PC-3 (cell line): ENCODE data around the gene MARK3. TPM values are rescaled to one million over a fixed set of nuclear protein-coding genes. Genes with fewer than 3 reads are reported as not detected.

Experiments
- ATAC-seq: fragments of 200-7000 bp; cut with Tn5 transposase; 2 replicates; pipeline ENCODE4 v1.9.1; 2020; ENCODE audit warnings: mild to moderate bottlenecking, moderate library complexity
- BruUV-seq: library from RNA; stranded (reverse); fragments of 400-500 nt; replicated peaks from 2 replicates; lab custom pipeline; 2021; lab: Mats Ljungman, UMichigan
- CTCF ChIA-PET: fragments of 300-600 bp; sonication (Branson Sonifier 250); formaldehyde crosslinking; loops from one replicate; lab custom pipeline; 2022; ENCODE audit warnings: antibody characterized with exemption; lab: Charles Lee
- POLR2A ChIA-PET: fragments of 300-600 bp; sonication (Branson Sonifier 250); formaldehyde crosslinking; loops from one replicate; lab custom pipeline; 2022; ENCODE audit warnings: antibody characterized with exemption; ENCODE audit not compliant: unreplicated experiment; lab: Charles Lee
- DNase-seq: peaks from one replicate; pipeline ENCODE4 v3.0.0-alpha.2; 2015
- H2AFZ ChIP-seq: fragments of 300-600 bp; sonication (generic); 2 replicates; pipeline ENCODE4 v1.6.0; 2016; ENCODE audit warnings: antibody characterized with exemption, low read length
- H3F3A ChIP-seq: fragments of 300-600 bp; sonication (generic); one replicate; pipeline ENCODE4 v1.6.0; 2017; ENCODE audit warnings: antibody characterized with exemption, low read length, control low read depth, mild to moderate bottlenecking; ENCODE audit not compliant: unreplicated experiment
- H3K27ac ChIP-seq: fragments of 300-600 bp; sonication (generic); 2 replicates; pipeline ENCODE4 v1.5.1; 2016; ENCODE audit warnings: mild to moderate bottlenecking, low read length
- H3K27me3 ChIP-seq: fragments of 300-600 bp; sonication (generic); 2 replicates; pipeline ENCODE4 v1.6.1; 2016; ENCODE audit warnings: low read length, mixed read lengths
- H3K36me3 ChIP-seq: fragments of 300-600 bp; sonication (generic); 2 replicates; pipeline ENCODE4 v1.6.1; 2016; ENCODE audit warnings: low read depth, mixed run types, low read length, mixed read lengths
- H3K4me1 ChIP-seq: fragments of 300-600 bp; sonication (generic); 2 replicates; pipeline ENCODE4 v1.5.1; 2016; ENCODE audit warnings: low read length; ENCODE audit not compliant: insufficient read depth
- H3K4me2 ChIP-seq: fragments of 300-600 bp; sonication (generic); 2 replicates; pipeline ENCODE4 v1.6.0; 2016; ENCODE audit warnings: low read length
- H3K4me3 ChIP-seq: fragments of 300-600 bp; sonication (generic); 2 replicates; pipeline ENCODE4 v1.5.1; 2016; ENCODE audit warnings: mild to moderate bottlenecking, low read length, mixed read lengths
- H3K79me2 ChIP-seq: fragments of 300-600 bp; sonication (generic); 2 replicates; pipeline ENCODE4 v1.6.1; 2017; ENCODE audit warnings: low read length, mixed read lengths
- H3K9ac ChIP-seq: fragments of 300-600 bp; sonication (generic); 2 replicates; pipeline ENCODE4 v1.6.0; 2016; ENCODE audit warnings: mild to moderate bottlenecking, low read length
- H3K9me2 ChIP-seq: fragments of 300-600 bp; sonication (generic); replicated peaks from 2 replicates; pipeline ENCODE4 v1.6.1; 2016; ENCODE audit warnings: mixed run types, low read length, mixed read lengths
- H3K9me3 ChIP-seq: fragments of 300-600 bp; sonication (generic); 2 replicates; pipeline ENCODE4 v1.6.1; 2016; ENCODE audit warnings: low read length, mixed read lengths
- H4K20me1 ChIP-seq: fragments of 300-600 bp; sonication (generic); 2 replicates; pipeline ENCODE4 v1.6.1; 2016; ENCODE audit warnings: low read length, mixed read lengths
- EZH2 ChIP-seq: fragments of 300-600 bp; sonication (generic); IDR thresholded peaks from one replicate; pipeline ENCODE4 v1.6.1; 2017; ENCODE audit warnings: antibody characterized with exemption, mild to moderate bottlenecking, low read length; ENCODE audit not compliant: unreplicated experiment
- EZH2phosphoT487 ChIP-seq: fragments of 300-600 bp; sonication (generic); IDR thresholded peaks from 2 replicates; pipeline ENCODE4 v1.6.1; 2018; ENCODE audit warnings: mild to moderate bottlenecking, antibody characterized with exemption, low read length, borderline replicate concordance
- intact Hi-C: fragments of 100-400 bp; cut with micrococcal nuclease; formaldehyde crosslinking; loops from 2 replicates; pipeline ENCODE4 v1.9.0; 2023
- total RNA-seq: library from RNA; depleted of rRNA; stranded (reverse); fragments of >200 nt; gene quantifications from 2 replicates; pipeline ENCODE4 v1.2.3, GENCODE V29; 2014
- TF ChIP-seq, protein P1 (sequence below): fragments of 300-600 bp; sonication (generic); conservative IDR thresholded peaks from 2 replicates; pipeline ENCODE4 v1.5.1; 2017; ENCODE audit warnings: antibody characterized with exemption, low read depth, mild to moderate bottlenecking, low read length

The MARK3 gene
- total RNA-seq, 1 experiment from 2014 or later = 69.9 TPM

GRCh38 chr14:103378038-103378854, 7.0 kb upstream of the MARK3 start:
- Histone ChIP-seq H3K9me2 (no peaks in the 10 kb centered on the region), H3K9me3 (no peaks in the 10 kb centered on the region), H3F3A (no peaks in the 10 kb centered on the region), H3K27ac (no peak overlapping the region), H3K79me2 (no peaks in the 10 kb centered on the region), H2AFZ (no peak overlapping the region), H3K27me3 (no peaks in the 10 kb centered on the region), H3K36me3 (no peaks in the 10 kb centered on the region), H4K20me1 (no peaks in the 10 kb centered on the region), H3K4me3 (no peak overlapping the region), H3K9ac (no peak overlapping the region), H3K4me1 (peaks cover under 1% of the 10 kb centered on the region), H3K4me2 (no peak overlapping the region)
- ATAC-seq = no peak
- TF ChIP-seq EZH2 = no peak
- TF ChIP-seq EZH2phosphoT487 = no peak
- TF ChIP-seq, protein P1, sequence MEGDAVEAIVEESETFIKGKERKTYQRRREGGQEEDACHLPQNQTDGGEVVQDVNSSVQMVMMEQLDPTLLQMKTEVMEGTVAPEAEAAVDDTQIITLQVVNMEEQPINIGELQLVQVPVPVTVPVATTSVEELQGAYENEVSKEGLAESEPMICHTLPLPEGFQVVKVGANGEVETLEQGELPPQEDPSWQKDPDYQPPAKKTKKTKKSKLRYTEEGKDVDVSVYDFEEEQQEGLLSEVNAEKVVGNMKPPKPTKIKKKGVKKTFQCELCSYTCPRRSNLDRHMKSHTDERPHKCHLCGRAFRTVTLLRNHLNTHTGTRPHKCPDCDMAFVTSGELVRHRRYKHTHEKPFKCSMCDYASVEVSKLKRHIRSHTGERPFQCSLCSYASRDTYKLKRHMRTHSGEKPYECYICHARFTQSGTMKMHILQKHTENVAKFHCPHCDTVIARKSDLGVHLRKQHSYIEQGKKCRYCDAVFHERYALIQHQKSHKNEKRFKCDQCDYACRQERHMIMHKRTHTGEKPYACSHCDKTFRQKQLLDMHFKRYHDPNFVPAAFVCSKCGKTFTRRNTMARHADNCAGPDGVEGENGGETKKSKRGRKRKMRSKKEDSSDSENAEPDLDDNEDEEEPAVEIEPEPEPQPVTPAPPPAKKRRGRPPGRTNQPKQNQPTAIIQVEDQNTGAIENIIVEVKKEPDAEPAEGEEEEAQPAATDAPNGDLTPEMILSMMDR = no peak
- no TSS peak for BruUV-seq
- intact Hi-C loops = no loop called here
- CTCF ChIA-PET = no interaction called here
- POLR2A ChIA-PET = no interaction called here
- DNase-seq = no peak

- no peaks in the 10 kb centered on the region for H4K20me1 ChIP-seq
- H2AFZ ChIP-seq = no peak overlapping the region
- TF ChIP-seq EZH2 (no peak), EZH2phosphoT487 (no peak)
- TF ChIP-seq, protein P1 = no peak
- no peaks in the 10 kb centered on the region for H3K9me3 ChIP-seq
- H3K27ac ChIP-seq = no peak overlapping the region
- ATAC-seq (no peak), DNase-seq (no peak)
- H3K4me1 ChIP-seq = peaks cover 5% of the 10 kb centered on the region; the same call in 1 of the 2 replicates
- POLR2A ChIA-PET = no interaction called here
- no peaks in the 10 kb centered on the region for H3K36me3 ChIP-seq
- H3K79me2 ChIP-seq = peaks cover 12% of the 10 kb centered on the region
- H3K4me2 ChIP-seq = no peak overlapping the region
- no peaks in the 10 kb centered on the region for H3K9me2 ChIP-seq
- intact Hi-C loops = no loop called here
- H3K4me3 ChIP-seq = no peak overlapping the region
- CTCF ChIA-PET = no interaction called here
- H3K9ac ChIP-seq = no peak overlapping the region
- H3K27me3 ChIP-seq = no peaks in the 10 kb centered on the region
- H3F3A ChIP-seq = no peaks in the 10 kb centered on the region
- no TSS peak for BruUV-seq
Observed at GRCh38 chr14:103380719-103381377, 4.4 kb upstream of the MARK3 start.
